HG02571 (cell line): ENCODE results near the gene TMPRSS13.
"Not testable (repeated sequence)": the region's sequence is repeated elsewhere in the genome, so short reads cannot be mapped to it uniquely, and the experiment has no call there.

Experiments used
- ATAC-seq: cut with Tn5 transposase; IDR thresholded peaks from one replicate; pipeline ENCODE4 v1.9.1; 2021; ENCODE audit warnings: mild to moderate bottlenecking, moderate library complexity; ENCODE audit not compliant: unreplicated experiment

The TMPRSS13 gene

DNA sequence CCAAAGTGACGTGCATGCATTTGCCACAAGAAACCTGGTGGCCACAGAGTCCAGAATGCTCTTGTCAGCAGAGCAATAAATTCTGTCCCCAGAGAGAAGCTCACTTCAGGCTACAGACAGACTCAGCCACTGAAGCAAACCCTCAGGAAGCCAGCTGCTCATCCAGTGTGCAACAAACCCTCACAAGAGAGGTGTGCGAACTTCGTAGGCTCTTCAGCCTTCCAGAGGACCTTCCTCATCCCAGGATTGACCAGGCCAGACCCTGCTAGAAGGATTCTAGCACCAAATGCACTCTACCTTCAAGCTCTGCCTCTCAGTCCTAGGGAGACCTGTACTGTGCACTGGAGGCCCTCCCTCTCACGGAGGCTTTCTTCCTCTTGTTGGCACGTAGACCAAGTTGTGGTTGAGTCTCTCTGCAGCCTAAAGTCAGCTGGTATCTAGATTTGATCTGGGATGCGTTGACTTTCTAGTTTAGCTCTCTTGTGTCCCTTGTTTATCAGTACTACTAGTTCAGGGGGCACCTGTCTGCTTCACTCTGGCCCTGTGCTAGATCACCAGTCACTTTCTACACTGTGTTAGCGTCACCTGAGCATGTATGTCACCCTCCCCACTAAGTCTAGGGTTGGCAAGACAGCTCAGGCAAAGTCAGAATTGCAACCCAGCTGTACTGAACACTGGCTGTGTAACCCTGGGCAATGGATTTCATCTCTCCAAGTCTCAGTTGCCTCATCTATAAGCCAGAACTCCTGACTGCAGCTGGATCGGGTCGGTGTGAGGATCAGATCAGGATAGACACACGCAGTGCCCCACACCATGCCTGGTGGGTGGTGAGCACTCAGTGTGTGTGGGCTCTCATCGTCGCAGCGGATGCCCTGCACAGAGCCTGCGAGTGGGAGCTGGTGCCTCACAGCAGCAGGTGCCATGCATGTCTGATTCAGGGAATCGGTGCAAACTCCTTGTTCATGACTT is 22.1 kb upstream of the TMPRSS13 start:
- no peak for ATAC-seq

DNA sequence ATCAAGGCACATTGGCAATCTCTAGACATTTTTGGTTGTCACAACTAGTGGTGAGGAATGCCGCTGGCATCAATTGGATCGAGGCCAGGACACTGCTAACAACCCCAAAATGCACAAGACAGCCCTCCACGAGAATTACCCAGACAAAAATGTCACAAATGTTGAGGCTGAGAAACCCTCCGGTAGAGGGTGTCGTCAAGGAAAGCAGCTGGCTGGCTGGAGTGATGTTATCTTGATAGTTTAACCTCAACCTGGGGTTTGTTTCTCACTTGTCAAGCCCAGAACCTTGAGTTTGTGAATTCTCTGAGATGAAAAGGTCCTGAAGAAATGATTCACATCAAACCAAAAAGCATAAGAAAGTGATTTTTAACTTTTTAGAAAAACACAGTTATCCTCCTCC is 21.1 kb upstream of the TMPRSS13 start:
- no peak for ATAC-seq

DNA sequence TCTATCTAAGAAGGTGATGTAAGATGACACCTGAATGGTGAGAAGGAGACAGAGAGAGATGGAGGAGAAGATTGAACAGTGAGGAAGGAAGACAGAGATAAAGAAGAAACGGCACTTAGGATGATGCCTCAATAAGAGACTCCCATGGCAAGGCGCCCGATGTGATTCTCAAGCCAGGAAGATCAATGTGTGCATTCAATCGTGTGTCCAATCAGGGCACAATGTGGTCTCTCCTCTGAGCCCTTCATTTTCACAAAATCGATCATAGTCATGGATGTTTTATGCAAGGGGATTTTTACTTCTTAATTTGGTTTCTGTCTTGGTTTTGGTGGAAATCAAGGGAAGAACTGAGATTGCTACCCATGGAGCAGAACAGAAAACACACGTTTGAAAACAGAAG is 19.9 kb upstream of the TMPRSS13 start:
- ATAC-seq, result no peak

DNA sequence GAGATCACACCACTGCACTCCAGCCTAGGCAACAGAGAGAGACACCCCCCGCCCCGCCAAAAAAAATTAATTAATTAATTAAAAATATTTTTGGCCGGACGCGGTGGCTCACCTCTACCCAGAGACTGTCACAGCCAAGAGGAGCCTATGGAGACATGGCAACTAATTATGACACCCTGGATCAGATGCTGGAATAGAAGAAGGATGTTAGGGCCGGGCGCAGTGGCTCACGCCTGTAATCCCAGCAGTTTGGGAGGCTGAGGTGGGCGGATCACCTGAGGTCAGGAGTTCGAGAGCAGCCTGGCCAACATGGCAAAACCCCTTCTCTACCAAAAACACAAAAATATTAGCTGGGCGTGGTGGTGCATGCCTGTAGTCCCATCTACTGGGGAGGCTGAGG is 19.3 kb upstream of the TMPRSS13 start:
- ATAC-seq, result not testable (repeated sequence)

DNA sequence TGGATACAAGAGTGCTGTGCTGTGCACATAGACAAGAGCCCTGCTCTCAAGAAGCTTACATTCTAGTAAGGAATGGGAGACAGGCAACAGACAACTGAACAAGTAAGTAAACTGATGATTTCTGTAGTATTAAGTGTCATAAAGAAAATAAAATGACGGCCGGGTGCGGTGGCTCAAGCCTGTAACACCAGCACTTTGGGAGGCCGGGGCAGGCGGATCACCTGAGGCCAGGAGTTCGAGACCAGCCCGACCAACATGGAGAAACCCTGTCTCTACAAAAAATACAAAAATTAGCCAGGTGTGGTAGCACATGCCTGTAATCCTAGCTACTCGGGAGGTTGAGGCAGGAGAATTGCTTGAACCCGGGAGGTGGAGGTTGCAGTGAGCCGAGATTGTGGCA is 18.5 kb upstream of the TMPRSS13 start:
- ATAC-seq, result not testable (repeated sequence)

DNA sequence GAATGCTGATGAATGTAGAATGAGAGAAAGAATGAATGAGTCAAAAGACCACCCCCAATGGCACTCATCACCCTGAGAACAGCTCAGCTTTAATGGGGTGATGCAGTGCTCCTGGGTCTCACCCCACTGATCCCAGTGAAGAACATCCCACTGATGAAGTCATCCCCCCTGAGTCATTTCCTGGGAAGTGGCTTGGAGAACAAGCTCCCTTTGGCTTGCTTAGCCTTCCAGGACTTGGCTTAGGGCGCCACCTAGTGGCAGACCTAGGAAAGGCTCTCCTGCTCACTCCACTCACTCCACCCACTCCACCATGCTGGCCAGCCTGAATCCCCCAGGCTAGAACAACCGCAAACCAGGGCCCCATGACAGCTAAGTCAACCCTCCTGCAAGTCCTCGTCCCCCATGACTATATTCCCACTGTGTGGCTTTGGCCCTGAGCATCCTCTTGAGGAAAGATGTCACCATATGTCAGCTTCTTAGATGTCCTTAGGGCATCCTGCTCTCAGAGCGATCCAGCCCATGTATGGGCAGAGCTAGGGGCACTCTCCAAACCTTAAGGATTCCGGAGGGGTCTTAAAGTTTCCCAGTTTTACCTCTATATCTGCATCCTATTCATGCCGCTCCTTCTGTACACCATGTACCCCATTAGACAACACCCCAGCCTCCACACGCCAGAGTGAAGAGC is 17.8 kb upstream of the TMPRSS13 start:
- no peak for ATAC-seq

DNA sequence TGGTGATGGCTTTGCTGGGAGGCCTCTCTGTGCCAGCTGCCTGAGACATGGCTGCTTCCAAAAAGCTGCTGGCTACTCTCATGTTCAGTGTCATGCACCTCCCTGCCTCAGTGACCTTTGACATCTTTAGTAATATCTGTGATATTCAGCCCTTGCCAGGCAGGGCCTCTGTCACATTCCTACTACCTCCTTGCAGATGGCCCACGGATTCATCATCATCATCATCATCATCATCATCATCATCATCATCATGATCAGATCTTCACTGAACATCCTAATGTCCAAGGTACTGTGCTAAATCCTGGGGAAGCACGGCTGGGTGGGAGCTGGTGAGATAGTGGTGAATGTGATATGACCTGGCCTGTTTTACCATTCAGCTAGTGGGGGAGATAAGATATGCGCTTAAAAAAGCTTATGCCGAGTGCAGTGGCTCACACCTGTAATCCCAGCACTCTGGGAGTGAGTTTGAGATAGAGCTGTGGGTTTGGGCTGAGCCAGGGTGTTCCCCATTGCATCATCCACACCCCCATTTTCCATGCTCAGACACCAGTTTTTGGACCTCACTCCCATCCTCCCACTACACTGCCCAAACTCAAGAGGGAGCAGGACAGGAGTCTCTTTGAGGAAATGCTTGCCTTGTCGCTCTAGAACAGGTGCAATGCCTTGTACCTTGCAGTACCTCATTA is 17.1 kb upstream of the TMPRSS13 start:
- ATAC-seq, result no peak

DNA sequence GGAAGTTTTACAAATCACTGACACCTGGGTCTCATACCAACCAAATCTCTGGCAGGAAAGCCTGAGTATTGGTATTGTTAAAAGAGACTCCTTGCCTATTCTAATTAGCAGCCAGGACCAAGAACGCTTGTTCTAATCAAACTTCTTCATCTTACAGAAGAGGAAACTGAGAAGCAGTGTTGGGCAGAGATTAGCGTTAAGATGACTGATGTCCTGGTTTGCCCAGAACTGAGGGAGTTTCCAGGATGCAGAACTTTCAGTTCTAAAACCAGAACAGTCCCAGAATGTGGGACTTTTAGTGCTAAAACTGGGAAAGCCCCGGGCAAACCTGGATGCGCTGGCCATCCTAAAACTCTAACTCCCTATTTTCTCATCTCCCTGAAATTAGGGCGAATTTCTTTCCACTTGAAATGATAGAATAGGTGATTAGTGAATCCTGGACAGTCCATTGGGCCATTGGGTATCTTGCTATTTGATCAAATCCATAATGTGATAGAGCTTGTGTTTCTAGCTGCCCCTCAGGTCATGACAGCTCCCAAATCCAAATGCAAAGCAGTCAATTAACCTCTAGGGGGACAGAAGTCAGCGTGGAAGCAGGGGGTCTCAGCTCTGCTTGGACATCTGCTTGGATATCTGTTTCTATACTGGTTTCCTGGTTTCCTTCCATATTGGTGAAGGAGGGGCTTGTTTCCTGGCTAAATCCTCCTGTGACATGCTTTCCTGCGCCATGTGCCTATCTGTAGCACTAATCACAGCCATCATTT is 16.0 kb upstream of the TMPRSS13 start:
- ATAC-seq, result no peak

DNA sequence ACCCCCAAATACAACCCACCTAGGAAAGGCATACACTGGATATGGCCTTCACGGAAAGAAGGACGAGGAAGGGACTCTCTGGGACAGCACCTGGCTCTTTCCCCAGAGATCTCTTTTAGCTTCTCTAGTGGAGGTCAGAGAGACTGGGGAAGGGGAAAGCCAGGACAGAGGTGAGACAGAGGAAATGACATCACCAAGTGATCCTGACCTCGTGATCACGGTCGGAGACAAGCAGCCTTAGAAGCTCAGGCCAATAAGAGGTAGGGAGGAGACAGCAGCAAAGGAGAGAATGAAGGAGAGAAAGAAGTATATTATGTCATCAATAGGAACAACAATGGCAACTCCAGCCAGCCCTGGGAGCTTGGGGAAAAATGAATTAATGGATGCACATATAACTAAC is 15.4 kb upstream of the TMPRSS13 start:
- ATAC-seq, result no peak

DNA sequence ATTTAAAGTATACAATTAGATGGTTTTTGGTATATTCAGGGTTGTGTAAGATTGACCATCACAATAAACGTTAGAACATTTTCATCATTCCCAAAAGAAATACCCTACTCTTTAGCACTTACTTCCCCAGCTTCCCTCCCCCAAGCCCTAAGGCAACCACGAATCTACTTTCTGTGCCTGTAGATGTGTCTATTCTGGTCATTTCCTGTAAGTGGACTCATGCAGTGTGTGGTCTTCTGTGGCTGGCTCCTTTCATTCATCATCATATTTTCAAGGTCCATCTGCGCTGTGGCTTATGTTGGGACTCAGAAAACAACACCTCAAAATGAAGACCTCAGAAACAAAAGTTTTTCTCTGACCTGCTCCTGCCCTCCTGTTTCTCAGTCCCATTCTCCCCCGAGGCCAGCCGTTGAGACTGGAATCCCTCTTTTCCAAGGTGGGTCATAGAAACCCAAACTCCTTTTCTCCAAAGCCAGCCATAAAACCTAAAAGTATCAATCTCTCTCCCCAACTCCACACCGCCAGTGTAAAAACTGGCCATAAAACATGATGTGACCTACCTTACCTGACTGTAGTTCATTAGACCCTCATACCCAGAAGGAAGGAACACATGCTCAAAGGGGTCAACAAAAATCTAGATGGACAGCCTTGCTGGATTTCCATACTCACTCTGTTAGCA is 12.9 kb upstream of the TMPRSS13 start:
- ATAC-seq, result no peak

DNA sequence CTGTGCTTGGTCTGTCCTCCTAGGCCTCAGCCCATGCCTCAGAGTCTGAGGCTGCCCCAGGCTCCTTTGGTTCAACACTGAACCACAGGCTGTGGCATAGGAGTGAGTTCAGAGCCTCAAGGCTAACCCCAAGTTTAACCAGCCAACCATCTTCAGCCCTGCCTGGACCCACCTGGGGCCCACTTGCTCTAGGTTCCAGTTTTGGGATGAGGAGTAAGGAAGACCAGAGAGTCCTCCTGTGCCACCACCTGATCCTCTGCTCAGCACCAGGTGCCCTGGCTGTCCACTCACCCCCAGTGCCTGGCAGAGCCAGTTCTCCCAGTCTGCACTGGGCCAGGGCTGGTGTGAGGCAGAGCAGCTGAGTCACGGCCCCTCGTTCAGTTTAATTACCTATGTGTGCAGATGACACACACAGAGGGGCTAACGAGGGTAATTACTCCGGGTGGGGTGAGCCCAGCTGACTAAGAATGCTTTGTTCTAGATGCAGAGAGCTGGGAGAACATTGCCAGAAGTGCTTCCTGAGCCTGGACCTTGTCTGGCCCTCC is 12.0 kb upstream of the TMPRSS13 start:
- no peak for ATAC-seq

DNA sequence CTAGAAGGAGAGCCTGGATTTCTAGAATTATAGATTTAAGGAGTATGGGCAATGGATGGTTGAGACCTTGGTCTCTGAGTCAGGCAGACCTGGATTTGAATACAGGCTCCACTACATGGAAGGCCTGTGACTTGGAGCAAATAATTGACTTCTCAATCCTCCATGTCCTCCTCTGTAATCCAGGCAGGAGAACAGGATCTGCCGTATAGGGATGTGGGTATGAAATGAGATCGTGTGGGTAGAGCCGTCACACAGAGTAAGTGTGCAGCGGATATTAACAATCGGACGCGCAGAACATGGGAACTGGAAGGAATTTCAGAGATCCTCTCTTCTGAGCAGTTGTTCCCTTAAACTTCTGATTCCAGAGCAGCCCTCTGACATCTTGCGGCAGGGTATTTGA is 11.5 kb upstream of the TMPRSS13 start:
- no peak for ATAC-seq

DNA sequence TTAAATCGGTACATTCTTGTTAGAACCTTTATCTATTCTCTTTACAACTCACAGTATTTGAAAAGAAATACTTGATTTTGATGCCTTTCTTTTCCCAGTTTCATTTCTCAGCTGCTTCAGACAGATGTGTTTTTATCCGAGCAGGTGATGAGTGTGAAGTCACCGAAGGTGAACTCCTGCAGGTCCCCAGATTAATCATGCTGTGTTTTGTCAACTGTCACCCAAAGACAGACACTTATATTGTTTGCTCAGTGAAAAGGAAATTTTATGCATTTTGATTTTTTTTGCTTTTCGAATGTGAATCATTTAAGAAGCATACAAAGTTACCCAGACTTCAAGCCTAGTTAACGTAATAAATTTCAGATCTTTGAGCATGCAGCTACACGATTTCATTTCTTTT is 7.8 kb upstream of the TMPRSS13 start:
- no peak for ATAC-seq

DNA sequence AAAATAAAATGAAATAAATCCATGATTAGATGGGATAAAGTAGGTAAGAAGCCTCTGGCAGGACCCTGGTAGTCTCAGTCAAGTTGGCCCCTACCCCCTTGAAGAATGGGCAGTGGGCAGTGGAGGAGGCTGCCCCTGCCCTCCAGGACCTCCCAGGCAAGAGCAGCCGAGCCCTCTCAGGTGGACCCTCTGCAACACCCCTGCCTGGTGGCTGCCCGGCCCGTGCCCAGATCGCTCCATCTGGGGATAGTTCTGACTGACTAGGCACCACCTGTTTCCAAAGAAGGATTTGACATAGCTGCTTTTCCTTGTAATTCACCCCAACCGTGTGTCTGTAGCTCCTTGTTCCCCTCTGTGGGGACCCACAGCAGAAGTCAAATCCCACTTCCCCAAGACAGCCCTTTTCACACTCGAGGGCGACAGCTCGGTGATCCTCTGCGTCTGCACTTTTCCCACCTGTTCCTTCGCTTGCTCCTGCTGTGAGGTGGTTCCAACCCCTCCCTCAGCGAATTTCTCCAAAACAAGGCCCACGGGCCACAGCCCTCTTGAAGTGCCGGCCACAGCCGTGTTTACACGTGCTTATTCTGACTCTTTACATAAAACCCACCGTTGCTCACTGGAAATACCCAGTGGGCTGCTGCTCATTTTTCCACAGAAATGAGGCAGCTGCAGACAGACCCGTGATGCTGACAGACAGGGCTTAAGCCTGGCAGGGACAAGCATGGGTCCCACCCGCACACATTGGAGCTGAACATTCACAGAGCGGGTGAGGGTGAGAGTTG is 5.5 kb upstream of the TMPRSS13 start:
- ATAC-seq, result no peak

DNA sequence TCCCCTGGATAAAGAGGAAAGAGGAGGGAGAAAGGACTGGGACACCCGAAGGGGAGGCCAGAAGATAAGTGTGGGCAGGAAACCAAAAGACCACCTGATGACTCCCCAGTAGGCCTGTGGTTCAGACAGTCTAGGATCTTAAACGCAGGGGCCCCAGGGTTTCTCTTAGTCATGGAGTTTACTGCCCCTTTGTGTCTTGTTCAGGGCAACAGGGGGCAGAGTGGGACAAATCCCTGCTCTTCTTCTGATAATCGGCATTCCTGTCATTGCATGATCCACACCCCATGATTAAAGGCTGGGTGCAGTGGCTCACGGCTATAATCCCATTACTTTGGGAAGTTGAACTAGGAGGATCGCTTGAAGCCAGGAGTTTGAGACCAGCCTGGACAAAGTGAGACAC is 4.7 kb upstream of the TMPRSS13 start:
- ATAC-seq, result no peak

DNA sequence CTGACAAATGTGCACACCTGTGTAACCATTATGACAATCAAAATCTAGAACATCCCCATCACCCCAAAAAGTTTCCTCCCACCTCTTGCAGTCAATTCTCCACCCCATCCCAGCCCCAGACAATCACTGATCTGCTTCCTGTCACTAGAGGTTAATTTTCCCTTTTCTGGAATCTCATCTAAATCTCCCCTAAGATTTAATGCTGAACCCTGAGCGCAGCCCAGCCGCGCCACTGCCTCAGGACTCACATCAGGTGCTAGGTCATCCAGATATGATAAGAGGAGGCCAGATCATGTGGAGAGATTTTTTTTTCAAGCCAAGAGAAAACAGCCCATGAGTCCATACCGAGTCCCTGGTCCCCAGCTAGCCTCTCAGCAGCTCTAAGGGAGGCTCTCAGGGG is 4.3 kb upstream of the TMPRSS13 start:
- ATAC-seq, result no peak

DNA sequence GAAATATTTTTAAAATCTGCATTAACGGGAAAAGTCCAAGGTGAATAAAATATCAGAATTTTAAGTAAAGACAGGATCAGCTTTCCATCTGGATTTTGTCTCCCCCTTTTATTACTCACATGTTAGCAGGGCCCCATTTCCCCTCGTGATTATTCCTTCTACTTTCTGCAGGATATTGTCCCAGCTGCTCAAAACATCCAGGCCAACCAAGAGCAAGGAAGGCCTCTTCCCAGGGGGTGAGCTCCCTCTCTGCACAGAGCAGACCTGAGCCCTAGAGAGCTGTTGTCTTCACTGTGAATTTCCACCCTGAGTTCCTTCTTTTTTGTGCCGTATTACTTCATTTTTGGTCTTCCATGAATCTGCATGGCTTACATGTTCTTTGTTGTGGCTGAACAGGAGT is 3.7 kb upstream of the TMPRSS13 start:
- ATAC-seq, result no peak

DNA sequence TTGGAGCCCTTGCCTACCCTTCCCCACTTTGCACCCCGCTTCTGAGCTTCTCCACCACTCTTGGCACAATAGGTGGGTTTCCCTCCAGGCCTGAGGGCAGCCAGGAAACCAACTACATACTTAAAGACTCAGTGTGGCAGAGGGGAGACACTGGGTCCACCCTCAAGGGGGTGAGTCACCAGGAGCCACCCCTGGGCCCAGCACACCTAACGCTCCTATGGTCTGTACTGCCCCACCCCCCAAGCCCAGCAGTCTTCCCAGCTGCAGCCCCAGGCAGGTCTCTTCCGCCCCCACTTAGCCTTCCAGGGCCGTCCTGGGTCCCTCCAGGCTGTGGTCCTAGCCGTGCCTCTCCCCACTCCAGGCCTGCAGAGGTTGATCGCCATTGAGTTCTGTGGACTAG is 3.2 kb upstream of the TMPRSS13 start:
- no peak for ATAC-seq

DNA sequence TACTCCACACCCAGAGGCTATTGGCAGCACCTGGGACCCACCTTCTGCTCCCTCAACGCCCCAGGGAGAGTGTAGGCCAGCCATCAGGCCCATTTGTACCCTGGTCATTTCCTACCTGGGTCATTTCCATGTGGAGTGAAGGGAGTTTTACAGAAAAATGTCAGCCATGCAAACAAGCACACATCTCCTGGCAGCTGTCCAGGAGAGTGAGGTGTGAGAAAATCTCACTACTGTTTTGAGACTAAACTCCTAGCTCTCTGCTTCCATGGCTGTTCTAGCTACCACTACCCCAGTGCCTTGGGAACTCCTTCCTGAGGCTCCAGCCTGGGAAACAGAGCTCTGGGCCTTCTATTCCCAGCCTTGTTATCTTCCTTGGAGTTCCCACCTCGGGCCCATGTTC is 2.8 kb upstream of the TMPRSS13 start:
- ATAC-seq, result no peak
